Measurements from ENCODE around the gene COL5A1. TPM values are rescaled to one million over a fixed set of nuclear protein-coding genes. Genes with fewer than 3 reads are reported as not detected.

COL5A1 gene
- total and polyA plus RNA-seq, 2 donors (not counting 1 experiment from before 2014, with no cell fraction given): 72.8 to 109 TPM

DNA sequence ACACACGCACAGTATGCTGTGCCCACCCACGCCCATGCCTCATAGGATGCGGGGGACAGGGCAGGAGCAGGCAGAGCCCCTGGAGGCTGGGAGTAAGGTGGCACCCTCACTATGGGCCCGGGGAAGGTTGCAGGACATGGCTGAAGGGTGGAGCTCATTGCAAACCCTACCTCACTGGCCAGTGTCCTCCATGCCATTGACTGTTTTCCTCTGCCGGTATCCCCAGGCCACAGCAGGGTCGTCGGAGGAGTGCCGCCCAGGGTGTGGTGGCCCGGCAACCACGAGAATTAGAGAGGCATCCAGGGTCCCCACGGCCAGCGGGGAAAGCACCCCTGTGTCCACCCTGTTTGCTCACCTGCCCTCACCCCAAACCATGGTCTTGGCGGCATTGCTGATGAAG, 179.3 kb downstream of the COL5A1 start:
- Histone ChIP-seq H4K20me1 (ENCODE audit: control insufficient read depth, extremely low read depth, insufficient read depth, low read length) (no peaks in the 10 kb centered on the region), H2AFZ (ENCODE audit: low read length) (no peak overlapping the region), H3K4me1 (ENCODE audit: control insufficient read depth, extremely low read depth, insufficient read depth, low read length) (no peaks in the 10 kb centered on the region), H3K4me2 (ENCODE audit: extremely low read depth, insufficient read depth, low read length) (no peak overlapping the region), H3K36me3 (ENCODE audit: control insufficient read depth, insufficient read depth, low read length) (peaks cover 60% of the 10 kb centered on the region), H3K27ac (ENCODE audit: insufficient read depth, low read length) (no peak overlapping the region), H3K9ac (ENCODE audit: insufficient read depth, low read length) (no peak overlapping the region), H3K9me3 (ENCODE audit: control insufficient read depth, insufficient read depth, low read depth, low read length) (no peaks in the 10 kb centered on the region), H3K79me2 (ENCODE audit: control insufficient read depth, insufficient read depth, low read length) (no peaks in the 10 kb centered on the region), H3K4me3 (replicated peaks in 1 of 4; ENCODE audit: control extremely low read depth in 1 of 4, insufficient read depth in 1 of 4, low read depth in 3 of 4, low read length in 4 of 4) (no peak overlapping the region), H3K27me3 (ENCODE audit: control insufficient read depth, insufficient read depth, low read length) (no peaks in the 10 kb centered on the region)
- DNase-seq (ENCODE audit: low read depth in 2 of 2): no peak
- TF ChIP-seq EZH2 (IDR thresholded peaks at IDR 0.05; ENCODE audit: low read length, missing control alignments): no peak
- TF ChIP-seq, protein P1, sequence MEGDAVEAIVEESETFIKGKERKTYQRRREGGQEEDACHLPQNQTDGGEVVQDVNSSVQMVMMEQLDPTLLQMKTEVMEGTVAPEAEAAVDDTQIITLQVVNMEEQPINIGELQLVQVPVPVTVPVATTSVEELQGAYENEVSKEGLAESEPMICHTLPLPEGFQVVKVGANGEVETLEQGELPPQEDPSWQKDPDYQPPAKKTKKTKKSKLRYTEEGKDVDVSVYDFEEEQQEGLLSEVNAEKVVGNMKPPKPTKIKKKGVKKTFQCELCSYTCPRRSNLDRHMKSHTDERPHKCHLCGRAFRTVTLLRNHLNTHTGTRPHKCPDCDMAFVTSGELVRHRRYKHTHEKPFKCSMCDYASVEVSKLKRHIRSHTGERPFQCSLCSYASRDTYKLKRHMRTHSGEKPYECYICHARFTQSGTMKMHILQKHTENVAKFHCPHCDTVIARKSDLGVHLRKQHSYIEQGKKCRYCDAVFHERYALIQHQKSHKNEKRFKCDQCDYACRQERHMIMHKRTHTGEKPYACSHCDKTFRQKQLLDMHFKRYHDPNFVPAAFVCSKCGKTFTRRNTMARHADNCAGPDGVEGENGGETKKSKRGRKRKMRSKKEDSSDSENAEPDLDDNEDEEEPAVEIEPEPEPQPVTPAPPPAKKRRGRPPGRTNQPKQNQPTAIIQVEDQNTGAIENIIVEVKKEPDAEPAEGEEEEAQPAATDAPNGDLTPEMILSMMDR (conservative IDR thresholded peaks at IDR 0.05 in 1 of 2, IDR thresholded peaks at IDR 0.05 in 1 of 2; ENCODE audit: low read depth in 1 of 2, low read length in 2 of 2): no peak

DNA sequence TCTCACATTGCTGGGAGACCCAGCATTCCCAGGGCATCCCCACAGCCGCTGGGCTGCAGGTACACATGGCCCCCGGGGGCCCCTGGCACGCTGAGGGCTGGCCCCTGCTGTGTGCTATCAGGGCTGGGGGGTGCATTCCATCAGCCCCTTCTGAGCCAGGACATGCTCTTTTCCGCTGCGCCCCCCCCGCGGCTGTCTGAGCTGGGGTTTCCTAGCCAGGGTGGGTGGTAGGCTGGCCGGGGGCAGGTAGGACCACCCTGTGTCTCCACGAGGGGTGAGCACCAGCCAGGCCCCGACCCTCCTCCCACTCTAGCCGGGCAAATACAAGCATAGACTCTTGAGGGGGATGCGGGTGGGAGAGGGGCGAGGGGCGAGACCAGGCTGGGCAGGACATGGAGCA, 180.9 kb downstream of the COL5A1 start:
- Histone ChIP-seq H3K4me1 (ENCODE audit: control insufficient read depth, extremely low read depth, insufficient read depth, low read length) (no peaks in the 10 kb centered on the region), H2AFZ (ENCODE audit: low read length) (no peak overlapping the region), H3K36me3 (ENCODE audit: control insufficient read depth, insufficient read depth, low read length) (peaks cover 55% of the 10 kb centered on the region), H3K4me3 (replicated peaks in 1 of 4; ENCODE audit: control extremely low read depth in 1 of 4, insufficient read depth in 1 of 4, low read depth in 3 of 4, low read length in 4 of 4) (no peak overlapping the region), H3K27me3 (ENCODE audit: control insufficient read depth, insufficient read depth, low read length) (no peaks in the 10 kb centered on the region), H4K20me1 (ENCODE audit: control insufficient read depth, extremely low read depth, insufficient read depth, low read length) (no peaks in the 10 kb centered on the region), H3K9me3 (ENCODE audit: control insufficient read depth, insufficient read depth, low read depth, low read length) (no peaks in the 10 kb centered on the region), H3K79me2 (ENCODE audit: control insufficient read depth, insufficient read depth, low read length) (no peaks in the 10 kb centered on the region), H3K9ac (ENCODE audit: insufficient read depth, low read length) (no peak overlapping the region), H3K27ac (ENCODE audit: insufficient read depth, low read length) (no peak overlapping the region), H3K4me2 (ENCODE audit: extremely low read depth, insufficient read depth, low read length) (no peak overlapping the region)
- TF ChIP-seq, protein P1 (conservative IDR thresholded peaks at IDR 0.05 in 1 of 2, IDR thresholded peaks at IDR 0.05 in 1 of 2; ENCODE audit: low read depth in 1 of 2, low read length in 2 of 2): no peak
- TF ChIP-seq EZH2 (IDR thresholded peaks at IDR 0.05; ENCODE audit: low read length, missing control alignments): no peak
- no peak for DNase-seq (ENCODE audit: low read depth in 2 of 2)

DNA sequence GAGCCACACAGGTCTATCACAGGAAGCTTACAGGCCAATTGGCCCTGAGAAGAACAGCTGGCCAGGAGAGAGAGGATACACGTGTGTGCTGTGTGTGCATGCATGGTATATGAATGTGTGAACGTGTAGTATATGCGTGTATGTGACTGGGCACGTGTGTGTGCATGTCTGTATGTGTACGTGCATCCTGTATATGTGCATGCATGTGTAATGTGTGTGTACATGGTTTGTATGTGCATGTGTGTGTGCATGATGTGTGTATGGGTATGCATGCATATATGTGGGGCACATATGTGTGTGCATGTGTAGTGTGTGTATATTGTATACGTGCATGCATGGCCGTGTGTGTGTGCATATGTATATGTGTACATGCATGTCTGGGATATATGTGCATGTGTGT, 182.0 kb downstream of the COL5A1 start:
- TF ChIP-seq, protein P1 (conservative IDR thresholded peaks at IDR 0.05 in 1 of 2, IDR thresholded peaks at IDR 0.05 in 1 of 2; ENCODE audit: low read depth in 1 of 2, low read length in 2 of 2): no peak
- no peak for TF ChIP-seq EZH2 (IDR thresholded peaks at IDR 0.05; ENCODE audit: low read length, missing control alignments)
- H3K9ac ChIP-seq (ENCODE audit: insufficient read depth, low read length): no peak overlapping the region
- H4K20me1 ChIP-seq (ENCODE audit: control insufficient read depth, extremely low read depth, insufficient read depth, low read length): no peaks in the 10 kb centered on the region
- peaks cover 57% of the 10 kb centered on the region for H3K36me3 ChIP-seq (ENCODE audit: control insufficient read depth, insufficient read depth, low read length)
- DNase-seq (ENCODE audit: low read depth in 2 of 2): no peak
- H3K9me3 ChIP-seq (ENCODE audit: control insufficient read depth, insufficient read depth, low read depth, low read length): no peaks in the 10 kb centered on the region
- no peaks in the 10 kb centered on the region for H3K4me1 ChIP-seq (ENCODE audit: control insufficient read depth, extremely low read depth, insufficient read depth, low read length)
- no peak overlapping the region for H3K27ac ChIP-seq (ENCODE audit: insufficient read depth, low read length)
- no peak overlapping the region for H3K4me2 ChIP-seq (ENCODE audit: extremely low read depth, insufficient read depth, low read length)
- H2AFZ ChIP-seq (ENCODE audit: low read length): no peak overlapping the region
- H3K27me3 ChIP-seq (ENCODE audit: control insufficient read depth, insufficient read depth, low read length): no peaks in the 10 kb centered on the region
- H3K4me3 ChIP-seq (replicated peaks in 1 of 4; ENCODE audit: control extremely low read depth in 1 of 4, insufficient read depth in 1 of 4, low read depth in 3 of 4, low read length in 4 of 4): no peak overlapping the region
- no peaks in the 10 kb centered on the region for H3K79me2 ChIP-seq (ENCODE audit: control insufficient read depth, insufficient read depth, low read length)

Data from fibroblast of lung (primary cell).